GM12865 (cell line): ENCODE measurements around the gene NUDT4B.
"Not testable (repeated sequence)": the region's sequence is repeated elsewhere in the genome, so short reads cannot be mapped to it uniquely, and the experiment has no call there.

Experiments used
- DNase-seq: peaks from one replicate; pipeline ENCODE4 v3.0.0; 2010; ENCODE audit warnings: low read depth
- H3K4me3 ChIP-seq: 2 replicates; pipeline ENCODE4 v1.5.1; 2011; ENCODE audit warnings: mild to moderate bottlenecking, low read depth, low read length, control low read depth

NUDT4B gene

DNA sequence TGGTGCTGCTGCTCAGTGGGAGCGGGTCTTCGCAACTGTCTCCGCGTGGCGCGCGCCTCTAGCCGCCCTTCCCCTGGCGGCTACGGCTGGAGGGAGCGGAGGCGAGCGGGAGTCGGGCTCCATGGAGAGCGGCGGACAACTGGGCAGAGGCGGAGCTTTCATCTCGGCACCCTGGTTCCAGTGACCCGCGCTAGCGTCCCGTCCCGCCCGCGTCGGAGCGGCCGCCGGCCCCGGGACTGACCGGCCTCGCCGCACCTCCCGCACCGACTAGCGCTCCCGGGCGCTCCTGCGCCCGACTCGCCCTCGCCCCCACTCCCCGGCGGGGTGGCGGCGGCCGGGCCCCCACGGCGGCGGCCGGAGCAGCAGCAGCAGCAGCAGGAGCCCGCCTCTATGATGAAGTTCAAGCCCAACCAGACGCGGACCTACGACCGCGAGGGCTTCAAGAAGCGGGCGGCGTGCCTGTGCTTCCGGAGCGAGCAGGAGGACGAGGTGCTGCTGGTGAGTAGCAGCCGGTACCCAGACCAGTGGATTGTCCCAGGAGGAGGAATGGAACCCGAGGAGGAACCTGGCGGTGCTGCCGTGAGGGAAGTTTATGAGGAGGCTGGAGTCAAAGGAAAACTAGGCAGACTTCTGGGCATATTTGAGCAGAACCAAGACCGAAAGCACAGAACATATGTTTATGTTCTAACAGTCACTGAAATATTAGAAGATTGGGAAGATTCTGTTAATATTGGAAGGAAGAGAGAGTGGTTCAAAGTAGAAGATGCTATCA is at the start of gene NUDT4B:
TSS of gene NUDT4B (plus strand) at position 212 of the 772 bp plus-strand sequence. CDS start at position 391, 179 bp downstream.
- DNase-seq, H3K4me3 ChIP-seq: not testable (repeated sequence)

DNA sequence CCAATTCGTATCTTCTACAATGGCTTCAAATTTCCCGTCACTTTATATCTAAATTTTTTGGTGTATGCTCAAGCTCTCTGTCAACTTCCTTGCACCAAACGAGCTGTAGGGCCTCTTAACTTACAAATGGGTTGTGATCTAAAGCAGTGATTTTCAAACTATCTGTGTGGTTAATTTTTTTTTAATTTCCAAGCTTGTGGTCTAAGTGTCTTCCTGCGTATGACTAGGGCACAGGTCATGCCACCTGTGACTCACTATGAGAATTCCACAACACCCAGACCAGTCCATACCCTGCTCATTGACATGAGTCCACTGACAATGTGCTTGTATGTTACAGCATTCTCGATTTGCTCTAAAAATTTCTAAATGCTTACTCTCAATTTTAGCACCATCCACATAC is 49.2 kb upstream of the NUDT4B start:
- not testable (repeated sequence) for H3K4me3 ChIP-seq, DNase-seq

DNA sequence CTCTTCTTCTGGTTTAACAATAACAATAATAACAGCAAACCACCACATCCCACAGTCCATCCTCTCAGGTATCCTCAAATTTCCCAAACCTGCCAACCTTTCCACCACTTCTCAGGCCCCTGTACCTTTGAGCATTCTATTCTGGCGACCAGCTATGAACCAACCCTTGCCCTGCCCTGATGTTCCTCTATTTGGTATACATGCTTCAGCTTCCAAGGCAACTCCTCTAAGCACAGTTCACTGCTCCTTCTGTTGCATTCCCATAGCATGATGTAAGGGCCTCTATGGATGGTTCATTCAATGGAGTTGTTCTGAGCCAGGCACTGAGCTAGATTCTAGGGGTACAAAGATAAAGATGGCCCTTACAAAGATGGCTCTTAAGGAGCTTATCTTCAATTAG is 46.3 kb upstream of the NUDT4B start:
- DNase-seq, H3K4me3 ChIP-seq: not testable (repeated sequence)

DNA sequence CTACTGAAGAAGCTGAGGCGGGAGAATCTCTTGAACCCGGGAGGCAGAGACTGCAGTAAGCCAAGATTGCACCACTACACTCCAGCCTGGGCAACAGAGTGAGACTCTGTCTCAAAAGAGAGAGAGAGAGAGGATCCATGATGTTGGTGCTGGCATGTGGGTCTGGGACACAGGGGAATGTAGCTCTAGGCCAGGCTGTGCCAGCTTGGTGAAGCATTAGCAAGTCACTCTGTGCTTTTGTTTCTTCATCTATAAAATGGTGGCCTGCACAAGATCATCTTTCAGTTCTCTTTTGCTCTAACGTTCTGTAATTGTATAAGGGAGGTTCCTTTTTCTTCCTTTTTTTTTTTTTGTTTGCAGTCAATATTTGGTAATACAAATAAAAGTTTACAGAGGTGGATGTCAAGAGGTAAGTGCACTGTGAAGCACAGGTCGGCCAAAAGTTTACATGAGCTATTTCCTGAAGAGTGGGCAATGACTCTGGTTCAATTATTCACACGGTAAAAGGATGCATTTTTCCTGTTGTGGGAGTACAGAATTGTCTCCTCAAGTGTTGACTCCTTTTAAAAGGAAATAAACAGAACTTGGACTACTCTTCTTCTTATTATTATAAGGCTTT is 44.5 kb upstream of the NUDT4B start:
- H3K4me3 ChIP-seq, DNase-seq: not testable (repeated sequence)

DNA sequence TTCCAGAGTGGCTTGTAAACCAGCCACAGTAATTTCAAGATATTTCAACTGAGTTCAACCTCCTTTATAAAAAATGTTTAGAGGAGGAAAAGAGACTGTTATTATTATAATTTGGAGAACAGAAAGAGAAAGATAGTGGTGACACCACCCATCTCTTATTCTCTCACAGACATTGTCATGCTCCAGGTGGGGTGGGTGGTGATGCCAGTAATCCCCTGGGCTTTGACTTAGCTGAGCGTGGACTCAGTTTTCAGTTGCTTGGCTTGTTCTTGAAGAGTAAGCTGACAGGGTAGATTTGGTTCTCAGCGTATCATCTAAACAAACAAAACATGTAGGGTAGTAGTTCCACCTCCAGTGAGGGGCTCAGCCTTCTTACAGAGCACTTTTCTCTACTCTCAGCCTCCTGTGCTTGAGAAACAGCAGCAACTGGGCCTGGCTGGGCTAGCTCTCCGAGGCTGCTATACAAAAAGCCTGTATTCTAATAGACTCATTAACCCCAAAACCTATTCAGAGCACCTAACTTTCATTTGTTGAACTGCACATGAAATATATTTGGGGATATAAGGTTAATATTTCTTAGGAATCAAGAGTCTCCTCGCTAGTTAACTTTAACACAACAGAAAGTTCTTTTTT is 43.1 kb upstream of the NUDT4B start:
- DNase-seq, H3K4me3 ChIP-seq: not testable (repeated sequence)

DNA sequence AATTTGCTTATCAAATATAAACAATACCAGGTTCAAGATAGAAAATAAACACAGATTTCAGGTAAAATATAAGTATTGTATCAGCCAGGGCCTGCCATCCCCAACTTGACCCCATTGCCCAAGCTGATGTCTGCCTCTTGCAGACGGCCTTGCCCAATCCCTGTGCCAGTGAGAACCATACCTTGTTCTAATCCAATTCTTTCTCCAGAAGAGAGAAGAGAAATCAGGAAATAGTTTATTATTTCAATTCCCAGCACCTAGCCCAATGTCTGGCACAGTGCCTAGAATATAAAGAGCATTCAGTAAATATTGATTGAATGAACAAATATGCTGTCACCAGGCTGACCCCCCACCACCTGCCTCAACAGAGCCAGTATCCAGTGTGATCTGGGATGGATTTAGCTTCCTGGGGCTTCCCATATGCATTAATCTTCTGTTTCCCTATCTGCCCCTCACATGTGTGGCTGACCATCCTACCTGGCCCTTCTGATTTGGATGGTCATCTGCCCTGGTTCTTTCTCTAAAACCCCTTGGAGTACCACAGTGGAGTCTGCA is 39.7 kb upstream of the NUDT4B start:
- not testable (repeated sequence) for DNase-seq, H3K4me3 ChIP-seq

GRCh38 chr1:148710772-148711523 is 37.6 kb upstream of the NUDT4B start:
- not testable (repeated sequence) for H3K4me3 ChIP-seq, DNase-seq

- not testable (repeated sequence) for H3K4me3 ChIP-seq, DNase-seq
These were observed 36.2 kb upstream of the NUDT4B start for GRCh38 chr1:148712353-148712752.

GRCh38 chr1:148715518-148715917 is 33.1 kb upstream of the NUDT4B start:
- DNase-seq, H3K4me3 ChIP-seq: not testable (repeated sequence)

GRCh38 chr1:148716966-148717520 is 31.5 kb upstream of the NUDT4B start:
- H3K4me3 ChIP-seq, DNase-seq: not testable (repeated sequence)

GRCh38 chr1:148720918-148721317 is 27.7 kb upstream of the NUDT4B start:
- DNase-seq, H3K4me3 ChIP-seq: not testable (repeated sequence)

DNA sequence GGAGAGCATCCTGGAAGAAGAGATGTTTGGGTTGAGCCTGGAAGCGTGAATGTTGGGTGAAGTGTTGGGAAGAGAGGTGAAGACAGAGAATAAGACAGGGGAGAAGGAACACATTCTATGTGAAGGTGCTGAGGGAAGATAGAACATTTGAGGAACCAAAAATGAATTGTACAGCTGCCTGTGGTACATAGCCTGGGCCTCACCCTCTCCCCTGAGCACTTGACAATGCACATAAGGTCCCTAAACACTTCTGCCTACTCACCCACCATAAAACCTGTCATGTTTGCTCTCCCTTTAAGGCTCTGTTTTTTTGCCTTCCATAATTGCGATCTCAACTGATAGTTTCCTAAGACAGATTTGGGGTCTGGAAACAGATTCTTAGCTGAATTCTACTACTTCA is 25.8 kb upstream of the NUDT4B start:
- H3K4me3 ChIP-seq: not testable (repeated sequence)

DNA sequence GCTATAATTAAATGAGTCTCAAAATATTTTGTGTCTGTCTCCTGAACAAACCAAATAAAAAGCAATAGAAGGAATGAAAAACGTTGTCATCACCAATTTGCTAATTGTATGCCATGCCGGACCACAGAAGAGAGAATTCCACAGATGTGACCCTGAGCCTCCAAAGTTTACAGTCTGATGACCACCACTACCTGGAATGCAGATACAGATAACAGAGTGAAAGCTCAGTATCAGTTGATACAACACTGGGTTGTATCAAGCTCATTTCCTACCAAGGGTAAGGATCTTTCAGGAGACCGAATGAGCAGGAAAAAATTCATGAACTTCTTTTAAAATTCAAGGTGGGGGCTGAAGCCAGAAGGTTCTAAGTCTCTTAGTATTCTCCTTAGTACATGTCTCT is 25.1 kb upstream of the NUDT4B start:
- H3K4me3 ChIP-seq, DNase-seq: not testable (repeated sequence)

More for the DNA sequence above, 25.8 kb upstream of the NUDT4B start:
- not testable (repeated sequence) for DNase-seq

DNA sequence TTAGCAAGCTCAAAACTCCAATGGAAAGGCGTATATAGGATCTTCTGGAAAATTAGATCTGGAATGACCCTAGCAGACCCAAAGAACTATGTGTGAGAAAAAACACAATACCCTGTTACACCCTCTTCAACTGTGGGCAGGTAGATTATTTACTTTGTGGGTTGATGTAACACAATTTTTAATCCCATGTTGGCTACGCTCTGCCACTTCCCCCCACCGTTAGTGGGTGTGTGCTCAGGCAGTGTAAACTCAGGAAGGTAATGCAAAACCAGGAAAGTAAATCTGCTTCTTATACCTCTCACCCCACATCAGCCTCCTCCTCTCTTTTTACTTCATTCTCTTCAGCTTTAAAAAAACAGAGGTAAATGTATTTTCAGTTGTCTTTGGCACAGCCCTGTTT is 23.7 kb upstream of the NUDT4B start:
- DNase-seq: not testable (repeated sequence)

GRCh38 chr1:148727862-148728261 is 20.7 kb upstream of the NUDT4B start:
- H3K4me3 ChIP-seq, DNase-seq: not testable (repeated sequence)

More for the DNA sequence above, 23.7 kb upstream of the NUDT4B start:
- not testable (repeated sequence) for H3K4me3 ChIP-seq

DNA sequence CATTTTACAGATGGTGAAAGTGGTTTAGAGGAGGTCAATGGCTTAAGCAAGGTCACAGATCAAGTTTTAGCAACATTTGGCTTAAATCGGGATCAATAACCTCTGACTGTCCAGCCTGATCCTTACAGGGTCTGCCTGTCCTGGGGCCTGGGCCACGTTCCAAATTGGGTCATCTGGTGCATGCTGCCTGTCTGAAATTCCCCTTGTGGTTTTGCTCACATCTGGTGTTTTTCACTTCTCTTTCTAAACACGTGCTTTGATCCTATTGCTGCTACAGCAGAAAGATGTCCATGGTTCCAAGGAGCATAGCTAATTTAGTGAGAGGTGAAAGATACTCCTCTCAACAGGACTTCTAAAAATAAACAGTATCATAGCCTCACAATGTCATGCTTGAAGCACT is 19.4 kb upstream of the NUDT4B start:
- DNase-seq, H3K4me3 ChIP-seq: not testable (repeated sequence)

GRCh38 chr1:148729541-148729940 is 19.0 kb upstream of the NUDT4B start:
- not testable (repeated sequence) for H3K4me3 ChIP-seq, DNase-seq

- not testable (repeated sequence) for H3K4me3 ChIP-seq, DNase-seq
These were observed 16.3 kb upstream of the NUDT4B start for GRCh38 chr1:148732277-148732676.
